NB4 (cell line): ENCODE data around the gene AKAP3.

Experiments used
- DNase-seq: peaks from one replicate; pipeline ENCODE4 v3.0.0; 2010; ENCODE audit warnings: low read depth
- H3K4me3 ChIP-seq: one replicate; pipeline ENCODE4 v1.5.1; 2011; ENCODE audit warnings: mild to moderate bottlenecking, low read depth, low read length, moderate library complexity
- MYC ChIP-seq: IDR thresholded peaks from 2 replicates; pipeline ENCODE4 v1.6.1; 2011; ENCODE audit warnings: low read depth, low read length
- POLR2A ChIP-seq: IDR thresholded peaks from 2 replicates; pipeline ENCODE4 v1.6.1; 2011; ENCODE audit warnings: mild to moderate bottlenecking; ENCODE audit not compliant: insufficient read length; ENCODE audit errors: extremely low read depth
- TF ChIP-seq, protein P1 (sequence below): IDR thresholded peaks from 2 replicates; pipeline ENCODE4 v1.6.1; 2011; ENCODE audit warnings: low read depth, low read length
- TF ChIP-seq, protein P2 (sequence below): IDR thresholded peaks from one replicate; pipeline ENCODE4 v1.5.1; 2012; ENCODE audit warnings: low read depth, low read length

Gene AKAP3

DNA sequence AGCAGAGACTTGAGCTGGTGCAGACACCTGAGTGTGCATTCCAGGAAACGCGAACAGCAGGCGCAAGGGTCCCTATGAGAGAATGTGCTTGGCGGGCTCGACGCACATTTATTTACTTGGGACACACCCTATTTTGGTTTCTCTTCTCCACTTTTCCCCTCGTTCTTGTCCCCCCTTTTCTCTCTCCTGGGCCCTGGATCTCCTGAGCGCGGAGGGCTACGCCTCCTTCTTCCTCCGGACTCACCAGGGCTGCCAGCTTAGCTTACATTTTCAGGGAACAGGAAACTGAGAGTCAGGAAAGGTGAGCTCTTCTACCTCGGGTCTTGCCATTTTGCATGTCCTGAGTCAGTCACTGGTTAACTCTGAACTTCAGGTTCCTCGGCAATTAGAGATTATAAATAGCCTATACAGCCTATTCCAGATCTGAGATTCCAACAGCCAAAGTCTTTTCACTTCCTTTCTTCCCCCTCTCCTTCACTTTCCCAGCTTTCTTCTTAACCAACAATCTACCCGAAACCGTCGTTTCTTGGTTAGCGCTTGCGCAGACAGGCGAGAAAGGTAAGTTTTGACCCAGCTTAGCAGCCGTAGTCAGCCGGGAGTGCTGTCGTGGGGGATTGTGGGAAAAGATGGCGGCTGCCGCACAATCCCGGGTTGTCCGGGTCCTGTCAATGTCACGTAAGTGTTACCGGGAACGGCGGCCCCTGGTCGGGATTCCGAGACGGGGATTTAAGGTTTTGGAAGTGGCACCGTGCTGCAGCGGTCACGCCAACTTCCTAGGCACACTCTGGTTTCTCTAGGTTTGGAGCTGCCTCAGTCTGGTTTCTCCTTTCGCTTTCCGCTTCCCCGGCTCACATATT is at the start of gene AKAP3, which contains the start of gene NDUFA9:
Gene AKAP3, minus strand, starts transcription at position 551 of the 857 bp plus-strand sequence. CDS start 10,855 bp downstream, outside the sequence.
Gene NDUFA9, plus strand, starts transcription at position 614 of the 857 bp plus-strand sequence. Its CDS starts 13 bp downstream, at position 627.
- peak within 1 kb of the TSS; percentile 97 for H3K4me3 ChIP-seq
- TF ChIP-seq, protein P1, sequence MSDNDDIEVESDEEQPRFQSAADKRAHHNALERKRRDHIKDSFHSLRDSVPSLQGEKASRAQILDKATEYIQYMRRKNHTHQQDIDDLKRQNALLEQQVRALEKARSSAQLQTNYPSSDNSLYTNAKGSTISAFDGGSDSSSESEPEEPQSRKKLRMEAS: peak; percentile 62
- TF ChIP-seq POLR2A (peak; percentile 80), MYC (peak; percentile 69)
- TF ChIP-seq, protein P2, sequence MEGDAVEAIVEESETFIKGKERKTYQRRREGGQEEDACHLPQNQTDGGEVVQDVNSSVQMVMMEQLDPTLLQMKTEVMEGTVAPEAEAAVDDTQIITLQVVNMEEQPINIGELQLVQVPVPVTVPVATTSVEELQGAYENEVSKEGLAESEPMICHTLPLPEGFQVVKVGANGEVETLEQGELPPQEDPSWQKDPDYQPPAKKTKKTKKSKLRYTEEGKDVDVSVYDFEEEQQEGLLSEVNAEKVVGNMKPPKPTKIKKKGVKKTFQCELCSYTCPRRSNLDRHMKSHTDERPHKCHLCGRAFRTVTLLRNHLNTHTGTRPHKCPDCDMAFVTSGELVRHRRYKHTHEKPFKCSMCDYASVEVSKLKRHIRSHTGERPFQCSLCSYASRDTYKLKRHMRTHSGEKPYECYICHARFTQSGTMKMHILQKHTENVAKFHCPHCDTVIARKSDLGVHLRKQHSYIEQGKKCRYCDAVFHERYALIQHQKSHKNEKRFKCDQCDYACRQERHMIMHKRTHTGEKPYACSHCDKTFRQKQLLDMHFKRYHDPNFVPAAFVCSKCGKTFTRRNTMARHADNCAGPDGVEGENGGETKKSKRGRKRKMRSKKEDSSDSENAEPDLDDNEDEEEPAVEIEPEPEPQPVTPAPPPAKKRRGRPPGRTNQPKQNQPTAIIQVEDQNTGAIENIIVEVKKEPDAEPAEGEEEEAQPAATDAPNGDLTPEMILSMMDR: no peak
- DNase-seq: peak; percentile 85

GRCh38 chr12:4690760-4691159 is 41.9 kb upstream of the AKAP3 start:
- no peak overlapping the region for H3K4me3 ChIP-seq
- TF ChIP-seq, protein P1: no peak
- TF ChIP-seq MYC: no peak
- TF ChIP-seq, protein P2: no peak
- TF ChIP-seq POLR2A: no peak
- no peak for DNase-seq

- TF ChIP-seq, protein P1: no peak
- TF ChIP-seq, protein P2: no peak
- TF ChIP-seq MYC (no peak), POLR2A (no peak)
- no peak for DNase-seq
Observed at GRCh38 chr12:4685317-4685716, 36.5 kb upstream of the AKAP3 start.

DNA sequence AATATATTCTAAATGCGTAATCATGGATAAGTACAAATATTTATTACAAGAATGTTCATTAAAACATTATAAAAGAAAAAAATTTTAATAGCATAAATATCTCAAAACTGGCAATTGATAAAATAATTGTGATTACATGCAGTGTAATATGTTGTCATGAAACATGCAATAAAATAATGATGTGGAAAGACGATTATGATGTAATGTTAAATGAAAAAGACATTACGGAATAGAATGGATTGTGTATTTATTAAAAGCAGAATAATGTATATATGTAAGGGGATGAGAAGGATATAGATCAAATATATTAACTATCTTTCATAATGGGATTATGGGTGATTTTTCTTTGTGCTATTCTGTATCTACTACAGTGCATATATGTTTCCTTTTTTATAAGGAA is 32.9 kb upstream of the AKAP3 start:
- H3K4me3 ChIP-seq: no peak overlapping the region
- no peak for DNase-seq
- no peak for TF ChIP-seq MYC
- TF ChIP-seq POLR2A: no peak
- TF ChIP-seq, protein P1: no peak
- TF ChIP-seq, protein P2: no peak

More at GRCh38 chr12:4685317-4685716, 36.5 kb upstream of the AKAP3 start:
- H3K4me3 ChIP-seq: no peak overlapping the region

DNA sequence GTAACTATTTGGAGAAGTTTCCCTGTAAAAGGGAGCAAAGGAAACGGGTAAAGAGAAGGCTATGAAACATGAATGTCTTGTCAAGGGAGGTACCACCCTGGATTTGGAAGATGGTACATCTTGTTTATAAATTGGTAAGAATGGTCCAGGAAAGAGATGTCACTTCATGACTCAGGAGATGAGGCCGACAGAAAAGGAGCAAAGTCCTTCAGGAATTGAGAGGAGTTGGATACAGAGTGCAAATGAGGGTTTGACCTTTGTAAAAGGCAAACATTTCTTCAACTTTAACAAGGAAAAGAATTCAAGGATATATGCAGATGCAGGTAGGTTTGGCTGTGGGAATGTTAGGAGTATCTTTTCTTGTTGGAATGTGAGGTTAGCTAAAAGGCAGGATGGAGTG is 30.9 kb upstream of the AKAP3 start:
- no peak for DNase-seq
- H3K4me3 ChIP-seq: no peak overlapping the region
- TF ChIP-seq, protein P1: no peak
- no peak for TF ChIP-seq POLR2A
- TF ChIP-seq MYC: no peak

DNA sequence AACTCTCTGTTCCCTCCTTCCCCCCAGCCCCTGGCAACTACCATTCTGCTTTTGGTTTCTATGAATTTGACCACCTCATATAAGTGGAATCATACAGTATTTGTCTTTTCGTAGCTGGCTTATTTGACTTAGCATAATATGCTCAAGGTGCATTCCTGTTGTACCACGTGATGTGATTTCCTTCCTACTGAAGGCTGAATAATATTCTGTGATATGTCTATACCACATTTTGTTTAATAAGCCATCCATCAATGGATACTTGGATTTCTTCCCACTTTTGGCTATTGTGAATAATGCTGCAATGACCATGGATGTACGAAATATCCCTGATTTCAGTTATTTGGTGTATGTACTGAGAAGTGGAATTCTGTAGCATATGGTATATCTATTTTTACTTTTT is 16.4 kb upstream of the AKAP3 start:
- DNase-seq: no peak
- H3K4me3 ChIP-seq: no peak overlapping the region
- TF ChIP-seq POLR2A (no peak), MYC (no peak)
- TF ChIP-seq, protein P2: no peak
- TF ChIP-seq, protein P1: no peak
